Upper lobe of left lung (tissue), 6 donors: ENCODE data around the gene F5. TPM values are rescaled to one million over a fixed set of nuclear protein-coding genes. Genes with fewer than 3 reads are reported as not detected.

Source experiments
- ATAC-seq, 2 donors: fragments of 200-7000 bp; cut with Tn5 transposase; one replicate each; pipeline ENCODE4 v1.9.1; 2022; ENCODE audit warnings: mild to moderate bottlenecking in 2 of 2, moderate library complexity in 2 of 2; ENCODE audit not compliant: low FRiP score in 2 of 2
- DNase-seq, 2 donors: peaks; one replicate each; pipeline ENCODE4 v3.0.0-alpha.2; 2019 to 2020
- H3K27ac ChIP-seq, 4 donors: fragments of 200-600 bp; sonication (generic); one replicate each; pipeline ENCODE4 v1.5.1; 2016 to 2019
- H3K27me3 ChIP-seq, 4 donors: fragments of 200-600 bp; sonication (generic); one replicate each; pipeline ENCODE4 v1.5.1; 2017 to 2019
- H3K36me3 ChIP-seq, 4 donors: fragments of 200-600 bp; sonication (generic); one replicate each; pipeline ENCODE4 v1.5.1; 2016 to 2019
- H3K4me1 ChIP-seq, 4 donors: fragments of 200-600 bp; sonication (generic); one replicate each; pipeline ENCODE4 v1.5.1; 2018 to 2019
- H3K4me3 ChIP-seq, 4 donors: fragments of 200-600 bp; sonication (generic); one replicate each; pipeline ENCODE4 v1.5.1; 2017 to 2019; ENCODE audit warnings: mild to moderate bottlenecking in 2 of 4, moderate library complexity in 1 of 4
- H3K9me3 ChIP-seq, 4 donors: fragments of 200-600 bp; sonication (generic); one replicate each; pipeline ENCODE4 v1.5.1; 2018 to 2019
- CTCF ChIP-seq, 6 experiments: fragments of 450-650 bp in 4 of 6; fragments of 200-600 bp in 2 of 6; sonication (generic) in 2 of 6; IDR thresholded peaks; one replicate each; pipeline ENCODE4 v1.5.1; 2016 to 2019; ENCODE audit warnings: antibody characterized with exemption in 6 of 6
- EP300 ChIP-seq, 4 donors: sonication (generic); formaldehyde crosslinking; IDR thresholded peaks; one replicate each; pipeline ENCODE4 v1.5.1; 2017; ENCODE audit warnings: antibody characterized with exemption in 4 of 4, control low read depth in 2 of 4
- POLR2A ChIP-seq, 4 donors: fragments of 450-650 bp; IDR thresholded peaks; one replicate each; pipeline ENCODE4 v1.5.1; 2016 to 2017; ENCODE audit warnings: antibody characterized with exemption in 4 of 4, mild to moderate bottlenecking in 2 of 4
- POLR2AphosphoS5 ChIP-seq, 2 donors: sonication (generic); formaldehyde crosslinking; IDR thresholded peaks; one replicate each; pipeline ENCODE4 v1.5.1; 2017; ENCODE audit warnings: antibody characterized with exemption in 2 of 2
- WGBS, 2 donors: methylation state at CpG; one replicate each; pipeline ENCODE4 v1.1.5; 2017 to 2018; 5-methylcytosine and 5-hydroxymethylcytosine counted together
- small RNA-seq, 4 donors: library from RNA; depleted of rRNA; stranded (forward); fragments of <200 nt; gene quantifications; one replicate each; pipeline ENCODE3, GENCODE V24; 2016
- total RNA-seq, 6 donors: library from RNA; depleted of rRNA in 4 of 6; stranded (reverse); fragments of >200 nt in 4 of 6; gene quantifications; one replicate each; pipeline versions ENCODE4 v1.1.0 to v1.2.1, GENCODE V29; 2016 to 2021
- donor health status: DM: no; HTN: no; CAD: no; lungs with moderate emphysema.
- donor health status: DM: no; HTN: yes; CAD: no; lungs with severe emphysema.

The F5 gene
- total RNA-seq, 6 donors from 2014 or later: 0.89 to 6.5 (median 2.2) TPM

GRCh38 chr1:169466259-169467230 is 119.7 kb downstream of the F5 start:
- TF ChIP-seq POLR2AphosphoS5 (IDR thresholded peaks at IDR 0.05) (no peak), EP300 (IDR thresholded peaks at IDR 0.05) (no peak), POLR2A (IDR thresholded peaks at IDR 0.05) (no peak), CTCF (IDR thresholded peaks at IDR 0.05) (peak in 4 of 6 experiments; percentile 19 to 35 (median 26))
- peaks cover 0 to 32% (median 4%) of the 10 kb centered on the region in 4 donors for H3K36me3 ChIP-seq
- no peaks in the 10 kb centered on the region for H3K9me3 ChIP-seq
- ATAC-seq (peak in 1 of 2 donors; percentile 57), DNase-seq (no peak)
- H3K4me1 ChIP-seq: no peaks in the 10 kb centered on the region
- no peak overlapping the region for H3K4me3 ChIP-seq
- H3K27ac ChIP-seq: no peak overlapping the region
- 83 to 86% methylated on average over 8 of the region's 8 CpGs for WGBS, 2 donors
- H3K27me3 ChIP-seq: no peaks in the 10 kb centered on the region

GRCh38 chr1:169465281-169465680 is 121.0 kb downstream of the F5 start:
- ATAC-seq: no peak

More at GRCh38 chr1:169465281-169465680, 121.0 kb downstream of the F5 start:
- Histone ChIP-seq H3K27me3 (peaks cover 0 to 1% (median 0%) of the 10 kb centered on the region in 4 donors), H3K27ac (no peak overlapping the region), H3K4me1 (peaks cover 0 to 5% (median 2%) of the 10 kb centered on the region in 4 donors), H3K4me3 (no peak overlapping the region), H3K36me3 (peaks cover 0 to 32% (median 4%) of the 10 kb centered on the region in 4 donors), H3K9me3 (no peaks in the 10 kb centered on the region)
- TF ChIP-seq POLR2A (IDR thresholded peaks at IDR 0.05) (no peak), CTCF (IDR thresholded peaks at IDR 0.05) (no peak), POLR2AphosphoS5 (IDR thresholded peaks at IDR 0.05) (no peak), EP300 (IDR thresholded peaks at IDR 0.05) (no peak)
- DNase-seq: no peak

Small RNA genes lying within 50 kb of the gene (small RNA-seq; reads per million reads assigned to genes)
- gene AL021068.2: 0 reads per million in 4 donors

Other genes starting within 250 kb of the F5 start
- 10 to 100 TPM in 5 of 6 donors, 1 to 10 TPM in 1; 9.8 to 24.1 (median 12.1) TPM for gene NME7, start 218.7 kb downstream of the F5 start, total RNA-seq
- 10 to 100 TPM; 11.4 to 33.5 (median 23.1) TPM for gene BLZF1, start 218.3 kb downstream of the F5 start, total RNA-seq
- gene CCDC181, start 159.0 kb downstream of the F5 start, total RNA-seq: 1 to 10 TPM in 5 of 6 donors, under 1 TPM in 1; 0.29 to 6.9 (median 2.6) TPM
- gene SLC19A2, start 100.5 kb downstream of the F5 start, total RNA-seq: 10 to 100 TPM in 5 of 6 donors, 1 to 10 TPM in 1; 8.4 to 37.1 (median 13.6) TPM
- 10 to 100 TPM in 2 of 6 donors, 1 to 10 TPM in 4; 1.0 to 40.4 (median 7.6) TPM for gene SELP, start 43.6 kb upstream of the F5 start, total RNA-seq
- 10 to 100 TPM in 4 of 6 donors, 1 to 10 TPM in 2; 3.9 to 41.3 (median 14.5) TPM for gene SELL, start 125.1 kb upstream of the F5 start, total RNA-seq
- gene SELE, start 147.6 kb upstream of the F5 start, total RNA-seq: 1 to 10 TPM in 1 of 6 donors, under 1 TPM in 4, not detected in 1; 0.20 to 8.5 (median 0.34) TPM
- gene METTL18, start 208.4 kb upstream of the F5 start, total RNA-seq: 1 to 10 TPM in 5 of 6 donors, under 1 TPM in 1; 0.44 to 7.5 (median 4.9) TPM